SW 1271 (cell line): Measurements from ENCODE around the gene ZMYND11.
"Not testable (repeated sequence)": the region's sequence is repeated elsewhere in the genome, so short reads cannot be mapped to it uniquely, and the experiment has no call there.

Source experiments
- DNase-seq, 2 experiments: peaks; one replicate each; lab custom pipeline; 2025; lab: John Stamatoyannopoulos, UW

Gene ZMYND11

GRCh38 chr10:282294-283139 lies 147.3 kb downstream of the ZMYND11 start:
- DNase-seq, result no peak

- no peak for DNase-seq
Measured at GRCh38 chr10:283140-283479, 147.9 kb downstream of the ZMYND11 start.

- DNase-seq, result no peak
Measured at GRCh38 chr10:283916-284356, 148.7 kb downstream of the ZMYND11 start.

- no peak for DNase-seq
Measured at GRCh38 chr10:285216-285615, 150.0 kb downstream of the ZMYND11 start.

- DNase-seq, result no peak
Measured at GRCh38 chr10:287026-287709, 151.9 kb downstream of the ZMYND11 start.

GRCh38 chr10:287814-288213 lies 152.6 kb downstream of the ZMYND11 start:
- DNase-seq, result peak in 1 of 2 experiments; percentile 1

GRCh38 chr10:288316-289200 lies 153.3 kb downstream of the ZMYND11 start:
- no peak for DNase-seq

- no peak for DNase-seq
Measured at GRCh38 chr10:289581-289980, 154.3 kb downstream of the ZMYND11 start.

GRCh38 chr10:290026-290725 lies 154.9 kb downstream of the ZMYND11 start:
- no peak for DNase-seq

- DNase-seq, result no peak
Measured at GRCh38 chr10:293636-294035, 158.4 kb downstream of the ZMYND11 start.

GRCh38 chr10:297567-297966 lies 162.3 kb downstream of the ZMYND11 start:
- DNase-seq, result no peak

- no peak for DNase-seq
Measured at GRCh38 chr10:298033-298432, 162.8 kb downstream of the ZMYND11 start.

GRCh38 chr10:299512-299911 lies 164.3 kb downstream of the ZMYND11 start:
- no peak for DNase-seq

- DNase-seq, result no peak
Measured at GRCh38 chr10:299969-300368, 164.7 kb downstream of the ZMYND11 start.

- not testable (repeated sequence) for DNase-seq
Measured at GRCh38 chr10:300580-300979, 165.3 kb downstream of the ZMYND11 start.

- no peak for DNase-seq
Measured at GRCh38 chr10:301536-301935, 166.3 kb downstream of the ZMYND11 start.
